HG03139 (cell line): ENCODE measurements around the gene OS9.
"Not testable (repeated sequence)": the region's sequence is repeated elsewhere in the genome, so short reads cannot be mapped to it uniquely, and the experiment has no call there.

Experiments used
- ATAC-seq: cut with Tn5 transposase; IDR thresholded peaks from one replicate; pipeline ENCODE4 v1.9.1; 2021; ENCODE audit not compliant: unreplicated experiment

The OS9 gene

GRCh38 chr12:57694459-57695019 lies 607 bp downstream of the OS9 start:
- ATAC-seq = no peak

DNA sequence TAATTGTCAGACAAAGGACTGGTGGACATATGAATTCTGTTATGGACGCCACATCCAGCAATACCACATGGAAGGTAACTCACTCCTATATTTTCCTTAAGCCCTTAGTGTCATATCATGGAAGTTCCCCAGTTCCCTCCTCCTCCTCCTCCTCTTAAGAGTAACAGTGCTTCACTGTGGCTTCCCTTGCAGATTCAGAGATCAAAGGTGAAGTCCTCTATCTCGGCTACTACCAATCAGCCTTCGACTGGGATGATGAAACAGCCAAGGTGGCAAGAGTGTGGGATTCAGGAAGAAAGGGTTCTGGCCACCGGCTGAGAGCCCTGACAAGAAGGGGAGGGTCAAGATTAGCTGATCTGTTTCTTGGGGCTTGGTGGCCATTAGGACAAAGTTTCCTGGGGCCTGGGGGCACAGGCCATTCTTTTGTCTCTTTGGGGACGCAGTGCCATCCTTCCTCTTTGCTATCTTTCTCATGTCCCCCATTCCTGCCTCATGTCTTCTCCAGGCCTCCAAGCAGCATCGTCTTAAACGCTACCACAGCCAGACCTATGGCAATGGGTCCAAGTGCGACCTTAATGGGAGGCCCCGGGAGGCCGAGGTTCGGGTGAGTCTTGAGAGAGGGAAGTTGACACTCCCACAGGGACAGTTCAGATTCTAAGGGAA lies 2.0 kb downstream of the OS9 start:
- ATAC-seq = no peak

DNA sequence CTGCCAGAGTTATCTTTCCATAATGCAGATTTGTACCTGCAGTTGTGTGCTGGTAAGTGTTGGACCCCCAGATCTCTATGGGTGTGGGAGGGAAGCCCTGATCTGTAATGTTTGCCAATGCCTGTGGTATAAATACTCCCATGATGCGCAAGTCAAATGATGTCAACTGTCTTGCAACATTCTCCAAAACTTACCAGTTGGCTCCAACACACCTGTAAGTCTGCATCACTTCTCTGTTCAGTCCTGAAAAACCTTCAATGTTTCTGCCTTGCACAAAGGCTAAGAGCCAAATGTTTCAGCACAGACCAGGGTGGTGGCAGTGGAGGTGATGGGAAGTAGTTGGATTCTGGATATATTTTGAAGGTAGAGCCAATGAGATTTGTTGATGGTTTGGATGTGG lies 3.1 kb downstream of the OS9 start:
- no peak for ATAC-seq

DNA sequence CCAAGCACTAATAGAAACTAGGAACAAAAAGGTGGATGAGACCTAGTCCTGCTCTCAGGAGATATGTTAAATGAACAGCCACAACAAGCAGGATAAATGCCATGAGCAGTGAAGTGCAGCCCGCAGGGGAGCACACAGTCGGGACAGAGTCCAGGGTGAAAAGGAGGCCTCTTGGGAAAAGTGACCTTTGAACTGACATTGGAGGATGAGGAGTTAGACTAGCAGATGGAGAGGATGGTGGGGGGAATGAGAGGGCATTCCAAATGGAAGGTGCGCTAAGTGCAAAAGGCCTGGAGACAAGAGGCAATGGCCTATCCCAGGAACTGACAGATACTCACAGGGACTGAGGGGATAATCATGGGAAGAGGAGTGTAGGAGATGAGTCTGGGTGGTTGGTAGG lies 4.5 kb downstream of the OS9 start:
- ATAC-seq = no peak

- no peak for ATAC-seq
These were observed 6.4 kb downstream of the OS9 start for GRCh38 chr12:57700317-57700716.

DNA sequence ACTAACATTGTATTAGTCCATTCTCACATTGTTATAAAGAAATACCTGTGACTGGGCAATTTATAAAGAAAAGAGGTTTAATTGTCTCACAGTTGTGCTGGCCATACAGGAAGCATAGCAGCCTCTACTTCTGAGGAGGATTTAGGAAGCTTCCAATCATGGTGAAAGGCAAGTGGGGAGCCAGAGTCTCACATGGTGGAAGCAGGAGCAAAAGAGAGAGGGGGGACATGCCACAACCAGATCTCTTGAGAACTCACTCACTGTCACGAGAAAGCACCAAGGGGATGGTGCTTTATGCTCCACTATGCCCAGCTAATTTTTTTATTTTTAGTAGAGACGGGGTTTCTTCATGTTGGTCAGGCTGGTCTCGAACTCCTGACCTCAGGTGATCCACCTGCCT lies 13.3 kb downstream of the OS9 start:
- ATAC-seq = no peak

DNA sequence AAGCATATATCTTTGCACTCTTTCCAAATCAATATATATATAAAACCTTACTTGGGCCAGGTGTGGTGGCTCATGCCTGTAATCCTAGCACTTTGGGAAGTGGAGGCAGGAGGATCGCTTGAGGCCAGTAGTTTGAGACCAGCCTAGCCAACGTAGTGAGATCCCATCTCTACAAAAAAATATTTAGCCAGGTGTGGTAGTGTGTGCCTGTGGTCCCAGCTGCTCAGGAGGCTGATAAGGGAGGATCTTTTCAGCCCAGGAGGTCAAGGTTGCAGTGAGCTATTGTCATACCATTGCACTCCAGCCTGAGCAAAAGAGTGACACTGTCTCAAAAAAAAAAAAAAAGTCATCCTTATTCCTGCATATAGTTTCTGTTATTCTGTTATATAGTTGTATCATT lies 14.4 kb downstream of the OS9 start:
- ATAC-seq = no peak

DNA sequence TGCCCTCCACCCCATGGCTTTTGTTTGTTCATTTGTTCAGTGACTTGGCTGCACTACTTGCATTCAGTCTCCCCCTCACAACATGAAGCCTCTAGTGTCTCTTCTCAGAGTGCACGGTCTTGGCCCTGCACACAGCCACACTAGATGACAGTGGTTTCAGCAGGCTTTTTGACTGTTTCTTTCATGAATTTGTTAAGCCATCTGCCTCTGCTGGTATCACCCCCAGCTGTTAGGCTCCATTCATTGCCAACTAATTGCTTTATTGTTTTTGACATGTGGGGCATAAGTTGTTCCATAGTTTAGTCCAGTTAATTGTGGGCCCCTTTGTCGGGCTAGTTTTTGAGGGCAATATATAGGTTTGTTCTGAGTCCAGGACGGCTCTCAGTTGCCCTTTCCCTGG lies 18.8 kb downstream of the OS9 start:
- ATAC-seq = no peak

DNA sequence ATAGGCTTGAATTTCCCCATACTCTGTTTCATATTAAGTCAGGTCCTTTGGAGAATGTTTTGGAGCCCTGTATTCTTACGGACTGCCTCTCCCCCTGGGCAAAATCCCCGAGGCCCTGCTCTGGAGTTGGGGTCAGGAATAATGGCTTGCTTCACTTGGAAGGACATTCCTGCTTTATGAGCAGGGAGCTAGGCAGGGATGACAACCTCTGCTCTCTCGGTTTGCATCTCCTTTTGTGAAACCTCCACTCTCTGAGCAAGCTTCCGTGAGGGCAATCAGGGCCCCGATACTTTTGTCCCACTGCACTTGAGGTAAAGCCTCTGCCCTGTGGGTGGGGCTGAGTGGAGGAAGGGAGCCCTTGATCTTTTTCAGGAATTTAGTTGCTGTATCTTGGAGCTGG lies 19.3 kb downstream of the OS9 start:
- no peak for ATAC-seq

GRCh38 chr12:57715036-57715748 lies 21.3 kb downstream of the OS9 start:
- not testable (repeated sequence) for ATAC-seq

- ATAC-seq = no peak
These were observed 21.9 kb downstream of the OS9 start for GRCh38 chr12:57715786-57716185.

DNA sequence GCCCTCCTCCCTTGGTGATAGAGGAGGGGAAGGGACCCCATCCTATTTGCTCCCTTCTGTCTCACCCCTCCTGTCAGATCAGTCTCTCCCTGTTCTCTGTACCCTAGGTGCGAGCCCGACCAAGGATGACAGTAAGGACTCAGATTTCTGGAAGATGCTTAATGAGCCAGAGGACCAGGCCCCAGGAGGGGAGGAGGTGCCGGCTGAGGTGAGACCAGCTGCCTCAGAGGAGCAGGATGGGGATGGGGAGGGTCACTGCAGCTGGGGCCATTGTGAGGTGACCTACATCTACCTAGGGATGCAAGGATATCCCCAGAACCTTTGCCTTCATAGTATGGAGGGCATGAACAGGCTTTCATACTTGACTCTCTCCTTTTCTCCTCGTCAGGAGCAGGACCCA lies 22.4 kb downstream of the OS9 start:
- ATAC-seq = no peak

DNA sequence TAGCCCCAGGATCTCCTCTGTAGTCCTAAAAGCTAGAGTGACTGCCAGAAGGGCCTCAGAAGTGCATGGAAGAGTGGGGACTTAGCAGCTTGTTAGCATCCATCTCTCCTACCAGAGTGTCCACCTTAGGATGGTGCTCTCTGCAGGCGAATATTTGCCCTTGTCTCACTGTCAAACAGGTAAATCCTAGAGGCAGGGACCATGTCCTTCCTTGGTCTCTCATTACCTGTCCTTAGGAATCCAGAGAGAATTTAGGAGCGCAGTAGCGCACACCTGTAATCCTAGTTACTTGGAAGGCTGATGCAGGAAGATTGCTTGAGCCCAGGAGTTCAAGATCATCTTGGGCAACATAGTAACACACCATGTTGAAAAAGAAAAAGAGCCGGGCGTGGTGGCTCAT lies 23.2 kb downstream of the OS9 start:
- ATAC-seq = no peak

GRCh38 chr12:57717846-57718640 lies 24.1 kb downstream of the OS9 start:
- ATAC-seq = no peak

- ATAC-seq = no peak
These were observed 25.0 kb downstream of the OS9 start for GRCh38 chr12:57718641-57719528.

GRCh38 chr12:57719777-57720605 lies 26.1 kb downstream of the OS9 start:
- no peak for ATAC-seq

DNA sequence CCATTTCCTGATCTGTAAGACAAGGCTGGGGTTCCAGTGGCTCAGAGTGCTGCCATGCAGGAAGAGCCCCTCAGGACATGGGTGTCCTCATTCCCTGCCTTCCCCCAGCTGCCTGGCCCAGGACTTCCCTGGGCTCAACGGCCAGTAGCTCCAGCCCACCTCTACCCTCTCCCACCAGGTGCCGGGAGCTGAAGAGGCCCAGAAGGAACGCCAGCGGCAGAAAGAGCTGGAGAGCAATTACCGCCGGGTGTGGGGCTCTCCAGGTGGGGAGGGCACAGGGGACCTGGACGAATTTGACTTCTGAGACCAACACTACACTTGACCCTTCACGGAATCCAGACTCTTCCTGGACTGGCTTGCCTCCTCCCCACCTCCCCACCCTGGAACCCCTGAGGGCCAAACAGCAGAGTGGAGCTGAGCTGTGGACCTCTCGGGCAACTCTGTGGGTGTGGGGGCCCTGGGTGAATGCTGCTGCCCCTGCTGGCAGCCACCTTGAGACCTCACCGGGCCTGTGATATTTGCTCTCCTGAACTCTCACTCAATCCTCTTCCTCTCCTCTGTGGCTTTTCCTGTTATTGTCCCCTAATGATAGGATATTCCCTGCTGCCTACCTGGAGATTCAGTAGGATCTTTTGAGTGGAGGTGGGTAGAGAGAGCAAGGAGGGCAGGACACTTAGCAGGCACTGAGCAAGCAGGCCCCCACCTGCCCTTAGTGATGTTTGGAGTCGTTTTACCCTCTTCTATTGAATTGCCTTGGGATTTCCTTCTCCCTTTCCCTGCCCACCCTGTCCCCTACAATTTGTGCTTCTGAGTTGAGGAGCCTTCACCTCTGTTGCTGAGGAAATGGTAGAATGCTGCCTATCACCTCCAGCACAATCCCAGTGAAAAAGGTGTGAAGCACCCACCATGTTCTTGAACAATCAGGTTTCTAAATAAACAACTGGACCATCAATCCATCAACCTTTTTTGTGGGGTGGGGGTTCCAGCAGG lies 27.0 kb downstream of the OS9 start:
- no peak for ATAC-seq

DNA sequence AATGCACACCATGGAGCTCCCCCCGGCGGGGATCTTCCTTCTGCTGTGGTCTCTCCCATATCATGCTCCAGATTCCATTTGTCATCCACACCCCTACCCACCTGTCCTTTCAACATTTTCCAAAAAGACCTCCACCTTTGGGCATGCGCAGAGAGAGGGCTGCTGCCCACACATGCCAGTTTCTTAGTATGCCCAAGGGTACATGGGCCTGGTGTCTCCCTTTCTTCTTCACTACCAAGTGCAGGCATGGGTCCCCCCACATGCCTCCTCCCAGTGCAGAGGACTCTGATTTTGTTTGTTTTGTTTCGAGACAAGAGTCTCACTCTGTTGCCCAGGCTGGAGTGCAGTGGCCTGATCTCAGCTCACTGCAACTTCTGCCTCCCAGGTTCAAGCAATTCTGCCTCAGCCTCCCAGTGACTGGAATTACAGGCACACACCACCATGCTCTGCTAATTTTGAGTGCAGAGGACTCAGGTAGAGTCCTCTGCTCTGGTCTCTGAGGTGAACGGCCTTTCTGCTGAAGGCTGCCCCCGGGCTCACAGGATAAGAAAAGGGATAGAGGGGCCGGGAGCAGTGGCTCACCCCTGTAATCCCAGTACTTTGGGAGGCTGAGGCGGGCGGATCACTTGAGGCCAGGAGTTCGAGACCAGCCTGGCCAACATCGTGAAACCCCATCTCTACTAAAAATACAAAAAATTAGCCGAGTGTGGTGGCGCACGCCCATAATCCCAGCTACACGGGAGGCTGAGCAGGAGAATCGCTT lies 28.1 kb downstream of the OS9 start:
- not testable (repeated sequence) for ATAC-seq
